ENCODE data around the gene TBATA.
A peak's percentile ranks its signal among the peaks of the same experiment; 100 is the strongest.

The TBATA gene

DNA sequence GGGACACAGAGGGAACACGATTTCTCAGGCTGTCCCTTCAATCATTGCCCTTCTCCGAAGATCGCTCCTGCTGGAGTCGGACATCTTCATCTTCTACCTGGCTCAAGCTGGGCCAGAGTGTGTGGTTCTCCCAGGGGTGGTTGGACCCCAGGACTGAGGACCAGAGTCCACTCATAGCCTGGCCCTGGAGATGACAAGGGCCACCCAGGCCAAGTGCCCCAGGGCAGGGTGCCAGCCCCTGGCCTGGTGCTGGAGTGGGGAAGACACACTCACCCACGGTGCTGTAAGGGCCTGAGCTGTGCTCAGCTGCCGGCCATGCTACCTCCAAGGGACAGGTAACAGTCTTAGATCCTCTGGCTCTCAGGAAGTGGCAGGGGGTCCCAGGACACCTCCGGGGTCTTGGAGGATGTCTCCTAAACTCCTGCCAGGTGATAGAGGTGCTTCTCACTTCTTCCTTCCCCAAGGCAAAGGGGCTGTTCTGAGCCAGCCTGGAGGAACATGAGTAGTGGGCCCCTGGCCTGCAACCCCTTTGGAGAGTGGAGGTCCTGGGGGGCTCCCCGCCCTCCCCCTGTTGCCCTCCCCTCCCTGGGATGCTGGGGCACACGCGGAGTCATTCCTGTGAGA, 23.3 kb downstream of the TBATA start:
- DNase-seq (ENCODE audit: low read depth), result no peak

DNA sequence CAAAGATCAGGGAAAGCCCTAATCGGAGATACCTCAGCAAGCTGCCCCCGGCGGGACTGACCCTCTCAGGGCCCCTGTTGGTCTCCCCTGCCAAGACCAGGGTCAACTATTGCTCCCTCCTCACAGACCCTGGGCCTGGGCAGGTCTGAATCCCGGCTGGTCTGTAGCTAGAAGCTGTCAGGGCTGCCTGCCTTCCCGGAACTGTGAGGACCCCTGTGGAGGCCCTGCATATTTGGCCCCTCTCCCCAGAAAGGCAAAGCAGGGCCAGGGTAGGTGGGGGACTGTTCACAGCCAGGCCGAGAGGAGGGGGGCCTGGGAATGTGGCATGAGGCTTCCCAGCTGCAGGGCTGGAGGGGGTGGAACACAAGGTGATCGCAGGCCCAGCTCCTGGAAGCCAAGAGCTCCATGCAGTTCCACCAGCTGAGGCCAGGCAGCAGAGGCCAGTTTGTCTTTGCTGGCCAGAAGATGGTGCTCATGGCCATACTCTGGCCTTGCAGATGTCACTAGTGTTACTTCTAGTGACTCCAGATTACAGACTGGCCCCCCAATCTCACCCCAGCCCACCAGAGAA, 24.1 kb downstream of the TBATA start:
- DNase-seq (ENCODE audit: low read depth), result no peak

DNA sequence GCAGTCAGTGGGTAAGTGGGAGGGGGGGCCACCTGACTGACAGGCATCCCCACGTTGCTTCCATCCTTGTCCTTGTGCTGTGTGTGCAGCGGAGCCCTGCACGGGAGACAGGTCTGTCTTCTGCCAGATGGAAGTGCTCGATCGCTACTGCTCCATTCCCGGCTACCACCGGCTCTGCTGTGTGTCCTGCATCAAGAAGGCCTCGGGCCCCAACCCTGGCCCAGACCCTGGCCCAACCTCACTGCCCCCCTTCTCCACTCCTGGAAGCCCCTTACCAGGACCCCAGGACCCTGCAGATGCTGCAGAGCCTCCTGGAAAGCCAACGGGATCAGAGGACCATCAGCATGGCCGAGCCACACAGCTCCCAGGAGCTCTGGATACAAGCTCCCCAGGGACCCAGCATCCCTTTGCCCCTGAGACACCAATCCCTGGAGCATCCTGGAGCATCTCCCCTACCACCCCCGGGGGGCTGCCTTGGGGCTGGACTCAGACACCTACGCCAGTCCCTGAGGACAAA, 24.8 kb downstream of the TBATA start:
- DNase-seq (ENCODE audit: low read depth), result no peak

DNA sequence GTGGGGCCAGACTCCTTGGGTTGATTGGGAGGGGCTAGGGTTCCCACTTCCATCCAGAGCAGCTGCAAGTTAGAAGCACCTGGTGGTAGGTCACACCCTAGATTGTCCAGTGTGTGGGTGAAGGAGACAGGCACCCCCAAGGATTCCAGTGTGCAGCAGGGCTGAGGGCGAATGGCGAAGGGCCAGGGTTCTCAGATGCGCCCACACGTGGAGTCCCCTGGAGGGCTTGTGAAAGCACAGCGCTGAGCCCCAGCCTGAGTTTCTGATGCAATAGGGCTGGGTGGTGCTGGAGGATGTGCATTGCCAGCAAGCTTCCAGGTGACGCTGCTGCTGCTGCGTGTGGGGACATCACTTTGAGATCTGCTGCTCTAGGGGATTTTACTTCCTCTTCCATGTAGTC, 25.4 kb downstream of the TBATA start:
- DNase-seq (ENCODE audit: low read depth), result no peak

DNA sequence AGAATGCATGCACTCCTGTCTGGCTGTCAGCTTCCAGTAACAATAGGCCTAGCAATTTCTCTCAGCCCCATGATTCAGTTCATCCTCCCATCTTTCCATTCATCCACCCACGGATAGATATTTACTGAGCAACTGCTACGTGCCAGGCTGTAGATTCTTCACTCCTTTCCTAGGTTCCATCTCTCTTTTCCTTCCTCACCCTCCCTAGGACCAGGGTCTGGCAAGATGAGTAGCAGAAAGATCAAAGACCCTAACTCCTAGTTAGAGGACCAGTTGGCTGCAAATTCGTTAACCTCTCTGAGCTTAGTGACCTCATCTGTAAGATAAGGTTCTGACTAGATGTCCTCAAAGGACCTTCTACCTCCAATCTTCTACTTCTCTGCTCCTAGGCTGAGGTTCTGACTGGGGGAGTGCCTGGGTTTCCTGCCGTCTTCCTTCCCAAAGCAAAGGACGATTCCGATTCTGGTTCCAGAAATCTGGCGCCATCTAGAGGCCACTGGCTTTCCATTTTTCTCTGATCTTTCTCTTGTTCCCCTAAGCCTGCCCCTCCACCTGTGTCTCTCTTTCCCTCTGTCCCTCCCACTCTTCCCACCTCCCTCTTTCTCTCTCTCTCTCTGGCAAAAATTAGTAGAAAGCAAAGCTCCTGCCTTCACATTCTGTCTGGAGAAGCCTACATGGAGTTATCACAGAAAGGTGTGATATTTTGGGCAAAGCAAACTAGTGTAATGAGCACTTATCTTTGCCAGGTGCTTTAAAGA, 26.2 kb downstream of the TBATA start:
- peak; percentile 51 for DNase-seq (ENCODE audit: low read depth)

DNA sequence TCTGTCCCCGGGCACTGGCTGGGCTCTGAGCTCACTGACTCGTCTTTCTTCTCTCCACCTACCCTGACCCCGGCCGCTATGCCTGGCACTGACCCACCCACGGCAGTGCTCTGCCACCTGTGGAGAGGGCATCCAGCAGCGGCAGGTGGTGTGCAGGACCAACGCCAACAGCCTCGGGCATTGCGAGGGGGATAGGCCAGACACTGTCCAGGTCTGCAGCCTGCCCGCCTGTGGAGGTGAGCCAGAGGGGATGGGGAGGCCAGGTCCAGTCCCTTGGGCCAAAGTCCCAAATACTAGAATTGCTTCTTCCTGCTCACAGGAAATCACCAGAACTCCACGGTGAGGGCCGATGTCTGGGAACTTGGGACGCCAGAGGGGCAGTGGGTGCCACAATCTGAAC, 27.3 kb downstream of the TBATA start:
- no peak for DNase-seq (ENCODE audit: low read depth)

DNA sequence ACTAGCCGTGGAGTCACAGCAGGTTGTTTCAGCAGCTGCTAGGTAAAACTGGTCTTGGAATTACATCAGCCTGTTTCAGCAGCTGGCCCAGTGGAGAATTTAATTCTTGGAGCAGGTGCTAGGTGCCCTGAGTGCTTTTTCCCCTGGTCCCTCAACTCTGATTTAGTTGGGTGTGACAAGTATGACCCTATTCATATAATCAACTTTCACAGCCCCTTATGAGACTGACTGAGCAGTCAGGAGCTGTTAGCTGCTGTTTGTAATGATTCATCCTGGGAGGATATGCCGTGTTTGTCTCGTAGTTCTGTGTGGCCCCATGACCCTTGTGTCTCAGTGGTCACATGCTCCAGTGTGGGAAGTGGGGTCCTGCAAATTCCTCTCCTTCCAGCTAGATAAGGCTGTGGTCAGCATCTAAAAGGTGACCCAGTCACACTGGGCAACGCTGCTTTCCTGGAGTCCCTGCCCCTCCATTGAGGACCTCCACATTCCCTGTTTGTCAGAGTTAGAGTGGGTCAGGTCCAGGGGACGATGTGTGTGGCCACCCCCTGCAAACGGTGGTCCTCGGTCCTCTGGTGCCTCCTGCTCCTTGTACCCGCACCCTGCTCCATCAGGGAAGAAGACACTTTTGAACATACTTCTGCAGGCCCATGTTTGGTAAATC, 28.3 kb downstream of the TBATA start:
- DNase-seq (ENCODE audit: low read depth), result no peak

DNA sequence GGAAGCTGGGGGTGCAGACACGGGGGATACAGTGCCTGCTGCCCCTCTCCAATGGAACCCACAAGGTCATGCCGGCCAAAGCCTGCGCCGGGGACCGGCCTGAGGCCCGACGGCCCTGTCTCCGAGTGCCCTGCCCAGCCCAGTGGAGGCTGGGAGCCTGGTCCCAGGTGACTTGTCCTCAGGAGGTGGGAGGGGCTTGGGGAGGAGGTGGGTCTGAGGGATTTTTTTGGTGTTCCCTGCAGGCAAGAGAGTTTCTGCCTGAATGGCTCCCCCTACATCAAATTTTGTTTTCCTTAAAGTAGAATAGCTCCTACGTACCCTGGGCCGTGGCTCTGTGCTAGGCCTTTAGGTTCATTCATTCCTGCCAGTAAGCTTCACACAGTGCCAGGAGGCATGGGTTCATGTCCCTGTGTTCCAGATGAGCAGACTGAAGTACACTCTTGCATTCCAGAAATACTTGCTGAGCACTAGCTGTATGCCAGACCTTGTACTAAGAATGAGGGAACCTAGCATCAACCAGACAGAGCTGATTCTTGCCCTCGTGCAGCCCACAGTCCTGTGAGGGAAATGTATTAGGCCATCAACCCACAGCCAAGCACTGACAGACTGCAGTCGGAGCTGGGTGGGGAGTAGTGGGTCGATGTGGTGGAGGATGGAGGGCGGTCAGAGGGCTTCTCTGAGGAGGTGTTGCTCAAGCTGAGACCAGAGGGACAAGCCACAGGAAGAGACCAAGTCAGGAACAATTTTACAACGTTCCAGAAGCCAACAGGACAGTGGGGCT, 31.1 kb downstream of the TBATA start:
- no peak for DNase-seq (ENCODE audit: low read depth)

DNA sequence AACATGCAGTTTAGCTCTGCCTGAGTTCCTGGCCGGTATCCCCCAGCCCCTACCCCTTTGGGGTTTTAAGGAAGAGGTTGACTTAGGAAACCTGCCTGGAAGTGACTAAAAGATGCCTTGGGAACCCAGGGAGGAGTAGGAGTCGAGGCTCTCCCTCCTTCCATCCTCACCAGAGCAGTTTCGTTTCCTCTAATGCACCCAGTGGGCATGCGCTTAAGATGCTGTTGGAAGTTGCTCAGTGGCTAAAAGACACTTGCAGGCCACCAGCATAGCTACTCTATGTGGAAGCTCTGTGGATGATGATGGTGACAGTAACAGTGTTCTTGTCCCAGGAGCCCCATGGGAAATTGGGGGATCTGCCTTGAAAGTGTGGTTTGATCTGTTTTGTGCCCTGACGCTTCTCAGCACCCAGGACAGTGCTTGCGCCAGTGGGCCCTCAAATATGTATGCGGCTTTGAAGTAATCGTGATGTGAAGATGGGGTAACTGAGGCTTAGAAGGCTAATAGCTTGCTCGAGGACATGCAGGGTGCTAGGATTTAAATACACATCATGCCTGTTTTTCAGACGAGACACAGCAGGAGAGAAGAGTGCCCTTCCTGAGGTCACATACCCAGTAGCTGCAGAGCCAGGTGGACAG, 32.0 kb downstream of the TBATA start:
- no peak for DNase-seq (ENCODE audit: low read depth)

DNA sequence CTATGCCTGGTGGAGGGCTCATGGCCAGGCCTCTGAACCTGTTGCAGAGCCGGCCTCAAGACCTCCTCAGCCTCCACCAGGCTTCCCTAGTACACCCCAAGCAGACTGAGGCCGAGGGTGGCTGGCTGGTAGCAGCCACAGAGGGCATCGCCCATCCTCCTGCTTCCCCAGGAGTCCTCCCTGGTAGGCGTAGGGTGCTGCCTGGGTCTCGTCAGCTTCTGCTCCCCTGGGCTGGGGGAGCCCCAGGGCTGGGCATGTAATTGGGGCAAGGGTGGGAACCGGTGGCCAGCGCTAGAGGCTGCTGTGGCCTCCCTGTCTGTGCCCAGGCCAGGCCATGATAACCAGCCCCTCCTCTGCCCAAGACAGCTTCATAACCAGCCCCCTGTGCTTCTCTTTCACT, 32.6 kb downstream of the TBATA start:
- no peak for DNase-seq (ENCODE audit: low read depth)

DNA sequence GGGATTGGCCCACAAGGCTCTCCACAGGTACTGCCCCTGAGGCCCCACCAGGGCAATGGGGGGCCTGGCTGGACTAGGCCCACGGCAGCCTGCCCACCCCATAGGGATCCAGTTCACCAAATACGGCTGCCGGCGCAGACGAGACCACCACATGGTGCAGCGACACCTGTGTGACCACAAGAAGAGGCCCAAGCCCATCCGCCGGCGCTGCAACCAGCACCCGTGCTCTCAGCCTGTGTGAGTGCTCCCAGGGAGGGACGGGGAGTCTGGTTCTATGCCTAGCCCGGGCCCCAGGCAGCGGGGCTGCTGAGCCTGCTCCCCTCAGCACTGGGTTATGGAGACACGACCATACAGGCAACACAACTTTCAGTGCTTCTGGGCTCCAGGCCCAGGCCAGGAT, 33.2 kb downstream of the TBATA start:
- DNase-seq (ENCODE audit: low read depth), result no peak

DNA sequence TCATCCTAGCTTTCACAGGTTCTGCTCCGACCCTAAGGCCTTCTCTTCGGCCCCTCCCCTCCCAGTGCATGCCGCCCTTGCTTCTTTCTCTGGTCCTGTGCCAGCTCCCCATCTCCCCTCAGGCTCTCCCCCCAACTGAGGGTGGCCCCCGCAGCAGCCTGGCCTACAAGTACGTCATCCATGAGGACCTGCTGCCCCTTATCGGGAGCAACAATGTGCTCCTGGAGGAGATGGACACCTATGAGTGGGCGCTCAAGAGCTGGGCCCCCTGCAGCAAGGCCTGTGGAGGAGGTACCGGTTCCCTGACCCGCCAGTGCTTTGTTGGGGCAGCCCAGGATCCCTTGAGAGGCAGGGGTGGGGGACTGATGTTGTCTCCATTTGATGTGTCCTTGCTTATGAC, 33.8 kb downstream of the TBATA start:
- DNase-seq (ENCODE audit: low read depth), result no peak

DNA sequence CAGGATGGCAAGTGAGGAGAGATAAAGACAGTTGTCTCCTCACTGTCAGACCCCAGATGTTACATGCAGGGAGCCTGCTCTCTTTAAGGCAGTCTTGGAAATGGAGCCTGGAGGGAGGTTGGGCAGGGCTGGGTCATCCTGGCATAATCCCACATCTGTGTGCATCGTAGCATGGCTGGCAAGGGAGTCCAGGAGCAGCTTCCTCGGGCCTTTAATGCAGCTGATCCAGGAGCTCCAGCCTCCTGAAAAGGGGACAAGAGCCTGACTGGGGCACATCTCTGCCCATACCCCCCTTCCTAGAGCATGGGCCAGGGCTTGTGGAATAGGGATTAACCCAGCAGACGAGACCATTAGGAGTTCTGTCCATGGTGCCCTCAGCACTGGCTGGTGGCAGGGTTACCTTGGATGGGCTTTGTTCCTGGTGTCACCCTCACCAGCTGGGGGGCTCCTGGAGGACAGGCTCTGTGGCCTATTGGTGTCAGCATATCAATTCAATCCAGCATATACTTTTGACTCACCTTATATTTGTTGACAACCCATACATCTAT, 34.9 kb downstream of the TBATA start:
- no peak for DNase-seq (ENCODE audit: low read depth)

DNA sequence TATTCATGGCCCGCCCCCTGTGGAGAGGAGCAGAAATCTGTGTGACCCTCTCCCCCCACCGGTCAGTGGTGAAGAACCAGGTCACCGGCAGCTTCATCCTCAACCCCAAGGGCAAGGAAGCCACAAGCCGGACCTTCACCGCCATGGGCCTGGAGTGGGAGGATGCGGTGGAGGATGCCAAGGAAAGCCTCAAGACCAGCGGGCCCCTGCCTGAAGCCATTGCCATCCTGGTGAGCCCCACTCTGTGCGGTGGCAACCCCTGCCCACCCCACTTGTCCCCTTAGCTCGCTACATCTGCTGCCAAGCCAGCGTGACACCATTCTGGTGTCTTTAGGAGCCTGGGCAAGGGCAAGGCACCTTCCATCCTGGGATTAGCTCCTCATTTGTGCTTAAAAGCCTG, 35.4 kb downstream of the TBATA start:
- no peak for DNase-seq (ENCODE audit: low read depth)

DNA sequence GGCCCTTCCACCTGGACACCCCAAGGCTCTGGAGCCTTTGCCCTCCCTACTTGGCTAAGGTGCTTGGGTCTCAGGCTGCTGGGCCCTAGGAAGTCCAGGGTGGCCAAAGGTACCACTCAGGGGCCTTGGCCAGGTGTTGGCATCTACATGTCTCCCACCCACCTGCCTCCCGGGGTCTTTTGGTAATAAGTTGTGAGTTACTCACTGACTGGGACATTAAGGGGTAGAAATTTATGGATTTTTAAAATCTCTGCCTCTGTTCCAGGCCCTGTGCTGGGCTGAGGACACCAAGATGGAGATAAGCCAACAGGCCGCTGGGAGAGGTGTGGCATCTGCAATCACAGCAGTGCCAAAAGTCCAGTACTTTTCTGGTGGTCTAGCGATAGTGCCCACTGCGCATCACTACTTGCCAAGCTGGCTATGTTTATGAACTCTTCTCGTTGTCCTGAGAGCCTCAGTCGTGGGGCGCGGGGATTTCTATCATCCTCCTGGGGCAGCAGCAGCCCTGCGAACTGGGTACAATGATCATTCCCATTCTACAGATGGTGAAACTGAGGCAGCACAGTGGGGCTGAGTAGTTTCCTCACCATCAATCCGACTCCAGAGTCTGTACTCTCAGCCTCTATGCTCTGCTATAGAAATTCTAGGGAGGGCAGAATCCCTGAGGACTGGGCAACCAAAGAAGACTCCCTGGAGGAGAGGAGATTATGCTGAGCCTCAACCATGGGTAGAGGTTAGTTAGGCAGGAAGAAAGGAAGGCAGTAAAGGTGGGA, 36.2 kb downstream of the TBATA start:
- no peak for DNase-seq (ENCODE audit: low read depth)

DNA sequence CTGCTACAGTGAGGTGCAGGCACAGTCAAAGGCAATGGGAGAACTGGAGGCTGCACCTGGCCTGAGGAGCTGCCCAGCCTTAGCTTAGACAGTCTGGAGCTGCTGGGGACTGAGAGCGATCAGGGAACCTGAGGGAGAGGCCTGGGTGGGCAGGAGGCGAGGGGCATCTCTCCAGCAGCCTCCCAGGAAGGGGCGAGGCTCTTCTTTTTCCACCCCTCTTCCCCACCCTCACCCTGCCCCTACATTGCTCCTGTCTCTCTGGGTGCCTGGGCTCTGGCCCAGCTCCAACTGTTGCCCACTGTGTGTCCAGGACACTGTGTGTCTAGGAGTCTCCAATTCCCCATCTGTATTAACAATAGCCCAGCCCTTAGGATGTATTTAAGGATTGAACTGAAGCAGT, 36.9 kb downstream of the TBATA start:
- no peak for DNase-seq (ENCODE audit: low read depth)

DNA sequence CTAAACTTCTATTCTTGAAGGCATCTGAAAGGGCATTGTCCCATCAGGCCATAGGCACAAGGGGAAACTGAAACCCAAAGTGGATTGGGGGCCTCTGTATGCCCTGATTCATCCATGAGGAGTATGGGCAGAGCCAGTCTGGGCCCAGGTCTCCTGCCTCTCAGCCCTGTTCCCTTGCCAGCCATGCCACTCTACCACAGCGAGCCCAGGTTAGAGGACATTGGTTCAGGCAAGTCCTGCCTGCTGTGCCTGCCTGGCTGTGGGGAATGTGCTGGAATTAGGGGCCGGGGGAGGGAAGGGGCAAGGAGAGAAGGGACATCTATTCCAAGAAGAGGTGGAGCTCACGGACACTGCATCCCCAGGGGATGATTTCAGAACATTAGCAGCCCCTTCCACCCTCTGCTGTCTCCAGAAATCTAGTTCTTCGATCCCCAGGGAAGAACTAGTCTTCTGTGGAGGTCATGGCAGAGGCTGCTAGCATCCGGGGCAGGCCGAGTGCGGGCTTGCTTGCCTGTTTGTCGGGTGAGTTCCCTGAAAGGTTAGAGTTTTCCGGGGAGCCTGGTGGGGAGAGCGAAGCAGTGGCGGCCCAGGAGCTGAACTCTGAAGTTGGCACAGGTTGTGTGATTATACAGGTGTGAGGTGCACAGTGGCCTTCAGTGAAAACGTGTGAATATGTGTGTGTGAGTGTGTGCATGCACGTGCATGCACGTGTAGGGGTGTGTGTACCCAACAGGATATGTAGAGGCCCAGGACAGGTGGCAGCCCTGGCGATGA, 37.8 kb downstream of the TBATA start:
- DNase-seq (ENCODE audit: low read depth), result no peak

DNA sequence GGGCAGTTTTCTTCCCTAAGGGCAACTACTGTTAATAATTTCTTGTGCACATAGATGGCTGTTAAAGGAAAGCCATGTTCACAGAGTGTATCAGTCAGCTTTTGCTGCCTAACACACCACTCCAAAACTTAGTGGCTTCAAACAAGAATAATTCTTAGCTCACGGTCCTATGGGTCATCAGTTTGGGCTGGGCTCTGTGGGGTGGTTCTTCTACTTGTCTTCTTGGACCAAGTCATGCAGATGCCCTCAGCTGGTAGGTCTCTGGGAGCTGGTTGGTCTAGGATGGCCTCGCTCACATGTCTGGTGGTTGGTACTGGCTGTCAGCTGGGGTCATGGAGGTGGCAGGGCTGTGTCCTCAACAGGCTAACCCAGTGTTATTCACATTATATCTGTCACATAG, 39.6 kb downstream of the TBATA start:
- no peak for DNase-seq (ENCODE audit: low read depth)

DNA sequence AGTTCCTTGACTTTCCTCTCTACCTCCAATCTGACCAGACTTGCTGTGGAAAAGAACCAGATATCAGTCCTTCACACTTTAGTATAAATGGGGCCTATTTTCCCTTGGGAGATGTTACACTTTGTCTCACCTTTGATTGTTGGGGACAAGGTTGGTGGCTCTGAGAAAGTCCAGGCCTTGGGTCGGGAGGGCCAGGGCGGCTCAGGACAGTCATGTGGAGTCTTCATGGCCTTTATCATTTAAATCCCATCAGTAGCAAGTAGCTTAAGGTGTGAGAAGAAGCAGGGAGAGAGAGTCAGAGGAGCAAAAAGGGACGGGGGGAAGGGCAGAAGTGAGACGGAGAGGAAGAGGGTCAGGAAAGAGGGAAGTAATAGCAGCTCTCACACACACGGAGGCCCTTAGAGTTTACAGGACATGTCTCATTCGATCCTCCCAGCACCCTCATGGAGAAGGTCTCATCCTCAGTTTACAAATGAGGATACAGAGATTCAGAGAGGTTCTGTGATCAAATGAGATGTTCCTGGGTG, 40.5 kb downstream of the TBATA start:
- DNase-seq (ENCODE audit: low read depth), result no peak

DNA sequence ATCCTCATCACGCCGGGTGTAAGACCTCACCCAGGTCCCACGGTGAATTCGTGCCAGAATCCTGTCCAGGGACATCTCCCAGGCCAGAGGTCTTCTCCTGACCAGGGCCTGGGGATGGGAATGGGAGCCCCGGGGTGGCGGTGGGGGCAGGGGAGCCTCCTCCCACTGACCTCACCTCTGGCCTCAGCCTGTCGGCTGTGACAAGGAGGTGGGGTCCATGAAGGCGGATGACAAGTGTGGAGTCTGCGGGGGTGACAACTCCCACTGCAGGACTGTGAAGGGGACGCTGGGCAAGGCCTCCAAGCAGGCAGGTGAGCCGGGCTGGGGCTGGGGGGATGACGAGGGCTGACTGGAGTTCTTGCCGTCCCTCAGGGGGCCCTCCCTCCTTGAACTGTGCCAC, 41.3 kb downstream of the TBATA start:
- DNase-seq (ENCODE audit: low read depth), result no peak

Measured in stimulated activated CD8-positive, alpha-beta memory T cell treated with anti-CD3 and anti-CD28 coated beads, Interleukin-15, amount 100 ng/mL, for 1 hour (primary cell).